GM21381 (cell line): ENCODE data around the gene TIMM23B.
"Not testable (repeated sequence)": the region's sequence is repeated elsewhere in the genome, so short reads cannot be mapped to it uniquely, and the experiment has no call there.

Experiments used
- ATAC-seq: cut with Tn5 transposase; IDR thresholded peaks from one replicate; pipeline ENCODE4 v1.9.1; 2021; ENCODE audit warnings: mild to moderate bottlenecking, moderate library complexity; ENCODE audit not compliant: unreplicated experiment

The TIMM23B gene

DNA sequence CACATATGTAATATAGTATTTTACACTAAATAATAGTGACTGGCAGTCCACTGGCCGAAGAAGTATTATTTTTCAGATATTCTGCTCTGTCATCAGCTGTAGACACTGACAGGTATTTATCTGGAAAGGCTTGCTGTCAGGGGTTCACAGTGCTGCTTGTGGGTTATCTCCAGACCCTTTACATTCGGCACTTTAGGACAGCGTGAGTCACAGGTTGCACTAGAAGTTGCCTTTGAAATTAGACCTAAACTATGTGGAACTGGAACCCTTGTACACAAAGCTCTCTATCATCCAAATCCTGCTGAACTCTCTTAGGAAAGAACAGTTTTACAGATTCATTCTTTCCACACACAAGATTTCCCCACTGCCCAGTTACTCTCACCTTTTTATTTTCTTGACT, 30.2 kb downstream of the TIMM23B start:
- ATAC-seq, result not testable (repeated sequence)

DNA sequence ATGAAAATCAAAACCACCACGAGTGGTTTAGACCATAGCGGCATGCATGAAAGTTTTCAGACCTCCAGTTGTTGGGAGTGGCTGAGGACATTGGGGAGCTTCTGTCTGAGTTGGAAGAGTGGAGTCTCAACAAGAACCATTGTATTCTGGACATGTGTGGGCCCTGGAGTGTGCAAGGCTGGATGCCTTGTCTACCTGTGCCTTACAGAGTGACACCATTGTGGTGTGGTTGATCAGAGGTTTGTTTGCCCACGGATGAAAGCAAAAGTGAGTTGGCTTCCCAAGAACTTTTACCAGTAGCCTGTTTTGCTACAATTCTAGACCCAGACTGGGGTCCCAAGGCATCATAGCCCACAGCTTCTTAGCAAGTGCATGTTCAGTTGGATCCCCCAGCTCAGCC, 35.9 kb downstream of the TIMM23B start:
- ATAC-seq, result not testable (repeated sequence)

DNA sequence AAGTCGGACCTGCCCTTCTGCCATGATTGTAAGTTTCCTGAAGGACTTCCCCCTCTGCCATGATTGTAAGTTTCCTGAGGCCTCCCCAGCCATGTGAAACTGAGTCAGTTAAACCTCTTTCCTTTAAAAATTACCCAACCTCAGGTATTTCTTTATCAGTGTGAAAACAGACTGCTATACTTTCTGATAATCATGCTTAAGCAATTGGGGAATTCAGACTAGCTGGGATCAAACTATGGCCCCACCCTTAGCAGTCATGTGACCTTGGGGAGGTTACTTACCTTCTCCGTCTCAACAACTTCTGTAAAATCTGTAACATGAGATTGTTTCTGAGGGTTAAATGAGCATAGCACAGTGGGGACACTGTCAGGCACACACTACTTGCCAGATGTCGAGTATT, 45.4 kb downstream of the TIMM23B start:
- ATAC-seq, result not testable (repeated sequence)

DNA sequence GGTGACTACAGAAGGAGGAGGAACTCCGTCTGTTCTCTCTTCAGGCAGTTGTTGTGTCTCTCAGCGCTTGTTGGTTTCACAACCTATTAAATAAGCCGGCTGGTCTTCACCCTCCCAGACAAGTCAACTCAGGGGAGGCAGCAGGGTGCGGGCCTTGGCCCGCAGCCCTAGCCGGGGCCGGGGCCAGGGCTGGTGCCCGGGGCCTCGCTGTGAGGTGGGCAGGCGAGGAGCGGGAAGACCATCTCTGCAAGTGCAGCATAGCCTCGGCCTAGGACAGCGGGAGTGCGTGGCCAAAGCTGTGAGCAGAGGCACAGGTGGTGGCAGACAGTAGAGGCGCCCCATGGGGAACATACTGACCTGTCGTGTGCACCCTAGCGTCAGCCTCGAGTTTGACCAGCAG, 46.5 kb downstream of the TIMM23B start, which contains the start of gene AGAP6:
TSS of gene AGAP6 (plus strand) at position 31 of the 400 bp plus-strand sequence. CDS start at position 341, 310 bp downstream.
- ATAC-seq, result not testable (repeated sequence)

DNA sequence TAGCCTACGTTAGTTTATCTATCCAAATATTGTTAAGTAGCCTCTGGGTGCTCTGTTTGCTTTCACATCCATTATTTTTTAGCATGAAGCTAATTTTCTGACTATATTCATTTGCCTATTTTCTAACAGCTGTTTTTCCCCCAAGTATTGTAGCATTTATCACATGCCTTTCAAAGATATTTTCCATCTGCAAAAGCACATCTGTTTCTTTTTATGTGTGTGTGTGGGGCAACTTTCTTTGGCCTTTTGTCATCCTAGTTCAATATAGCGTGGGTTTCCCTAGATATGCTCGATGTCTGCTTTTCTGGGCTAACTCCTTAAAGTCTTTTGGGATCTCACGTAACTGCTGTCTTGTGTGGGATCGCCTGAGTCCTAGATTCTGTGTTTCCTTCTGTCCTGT, 53.5 kb downstream of the TIMM23B start:
- ATAC-seq, result not testable (repeated sequence)

DNA sequence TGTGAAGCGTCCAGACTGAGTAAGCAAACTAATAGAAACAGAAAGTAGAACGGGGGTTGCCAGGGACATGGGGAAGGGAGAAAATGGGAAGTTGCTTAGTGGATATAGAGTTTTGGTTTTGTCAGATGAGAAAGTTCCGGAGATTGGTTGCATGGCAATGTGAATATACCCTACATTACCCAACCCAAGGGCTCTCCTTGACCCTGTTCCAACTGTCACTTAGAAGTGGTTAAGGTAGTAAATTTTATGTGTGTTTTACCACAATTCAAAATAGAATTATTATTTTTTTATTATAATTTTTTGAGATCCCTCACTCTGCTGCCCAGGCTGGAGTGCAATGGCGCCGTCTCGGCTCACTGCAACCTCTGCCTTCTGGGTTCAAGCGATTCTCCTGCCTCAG, 72.2 kb downstream of the TIMM23B start:
- ATAC-seq, result not testable (repeated sequence)

DNA sequence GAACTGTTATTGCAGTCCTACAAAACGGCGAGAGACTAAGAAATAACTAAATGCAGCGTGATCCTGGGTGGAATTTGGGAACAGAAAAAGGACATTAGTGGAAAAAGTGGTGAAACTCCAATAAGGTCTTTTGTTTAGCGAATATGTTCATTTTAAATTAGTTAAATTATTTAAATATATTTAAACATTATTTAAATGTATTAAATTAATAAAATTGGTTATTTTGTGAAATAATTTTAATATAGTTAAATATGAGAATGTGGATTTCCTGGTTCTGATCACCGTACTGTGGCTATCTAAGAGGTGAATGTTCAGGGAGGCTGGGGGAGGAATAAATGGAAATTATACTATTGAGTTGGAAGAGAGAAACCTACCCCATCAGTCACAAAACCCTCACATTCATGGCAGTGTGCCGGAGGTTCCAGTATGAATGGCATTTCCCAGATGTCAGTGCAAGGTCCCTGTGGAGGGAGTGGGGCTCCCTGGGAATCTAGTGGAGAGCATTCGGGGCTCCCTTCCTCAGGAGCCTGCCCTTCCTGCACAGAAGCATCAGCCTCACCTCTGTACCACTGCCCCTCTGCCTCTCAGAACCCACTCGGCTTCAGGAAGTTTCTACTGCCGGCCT, 73.9 kb downstream of the TIMM23B start:
- ATAC-seq, result not testable (repeated sequence)

DNA sequence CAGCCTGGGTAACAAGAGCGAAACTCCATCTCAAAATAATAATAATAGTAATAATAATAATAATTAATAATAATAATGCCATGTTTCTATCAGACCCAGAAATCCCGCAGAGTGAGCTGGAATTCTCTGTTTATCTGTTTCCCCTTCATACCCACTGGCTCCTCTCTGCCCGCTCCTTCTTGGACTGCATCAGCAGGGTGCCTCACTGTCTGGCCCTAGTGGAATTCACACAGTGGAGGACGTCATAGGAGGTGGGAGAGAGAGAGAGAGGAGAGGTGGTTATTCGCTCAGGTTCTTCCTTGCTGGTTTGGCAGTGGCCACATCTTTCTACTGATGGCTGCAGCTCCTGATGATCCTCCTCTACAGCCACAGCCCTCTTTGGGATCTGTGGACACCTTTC, 75.1 kb downstream of the TIMM23B start:
- ATAC-seq, result not testable (repeated sequence)

DNA sequence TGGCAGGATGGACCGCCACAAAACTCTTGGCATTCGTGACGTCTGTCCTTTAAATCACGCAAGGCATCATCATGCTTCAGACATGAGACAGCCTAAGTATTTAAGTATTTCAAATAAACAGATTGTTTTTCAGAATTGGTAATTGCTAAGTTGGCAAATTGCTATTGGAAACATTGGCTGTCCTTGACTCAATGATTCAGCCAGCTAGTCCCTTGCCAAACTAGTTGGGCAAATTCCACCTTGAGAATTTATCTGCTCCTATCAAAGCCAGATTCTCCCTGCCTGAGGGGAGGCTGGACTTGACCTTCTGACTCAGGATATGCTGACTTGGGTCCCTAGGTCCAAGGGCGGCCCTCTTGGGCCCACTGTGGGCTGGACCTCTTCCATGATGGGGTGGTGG, 75.8 kb downstream of the TIMM23B start:
- ATAC-seq, result not testable (repeated sequence)

DNA sequence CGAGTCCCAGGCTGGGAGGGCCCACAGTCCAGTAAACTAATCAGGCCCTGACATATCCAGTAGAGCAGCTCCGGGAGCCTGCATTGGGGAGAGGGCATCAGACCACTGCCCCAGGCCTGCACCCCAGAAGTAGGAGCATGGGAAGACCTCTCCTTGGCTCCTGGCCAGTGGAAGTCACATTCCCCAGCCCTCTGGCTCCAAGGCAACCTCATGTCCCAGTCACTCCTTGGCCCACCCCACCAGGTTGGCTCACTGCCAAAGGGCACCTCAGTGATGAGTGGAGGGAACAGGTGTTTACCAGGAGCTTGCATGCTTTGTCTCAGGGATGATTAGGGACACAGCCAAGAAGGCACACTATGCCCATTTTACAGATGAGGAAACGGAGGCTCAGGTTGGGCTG, 77.4 kb downstream of the TIMM23B start:
- ATAC-seq, result not testable (repeated sequence)

DNA sequence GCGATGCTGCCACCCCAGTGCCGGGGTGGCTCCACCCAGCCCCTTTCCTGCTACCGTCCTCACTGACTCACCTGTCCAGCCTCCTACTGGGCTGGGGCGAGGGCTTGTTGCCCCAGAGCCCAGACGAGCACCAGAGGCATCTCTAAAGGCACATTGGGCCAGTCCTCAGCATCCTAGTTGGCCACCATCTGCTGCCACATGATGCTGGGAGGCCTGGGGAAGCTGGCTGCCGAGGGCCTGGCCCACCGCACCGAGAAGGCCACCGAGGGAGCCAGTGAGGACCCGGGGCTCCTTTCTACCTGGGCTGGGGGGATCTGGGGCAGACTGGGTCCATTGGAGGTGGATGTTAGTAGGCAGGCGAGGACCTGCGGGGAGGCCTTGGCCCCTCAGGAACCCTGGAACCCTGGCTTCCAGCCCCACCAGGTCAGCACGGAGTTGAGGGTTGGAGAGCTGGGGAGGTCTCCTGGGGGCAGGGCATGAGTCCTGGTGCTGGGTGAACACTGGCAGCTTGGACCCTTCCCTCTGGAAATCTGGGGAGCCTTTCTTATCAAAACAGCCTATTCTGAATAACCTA, 78.7 kb downstream of the TIMM23B start:
- not testable (repeated sequence) for ATAC-seq

DNA sequence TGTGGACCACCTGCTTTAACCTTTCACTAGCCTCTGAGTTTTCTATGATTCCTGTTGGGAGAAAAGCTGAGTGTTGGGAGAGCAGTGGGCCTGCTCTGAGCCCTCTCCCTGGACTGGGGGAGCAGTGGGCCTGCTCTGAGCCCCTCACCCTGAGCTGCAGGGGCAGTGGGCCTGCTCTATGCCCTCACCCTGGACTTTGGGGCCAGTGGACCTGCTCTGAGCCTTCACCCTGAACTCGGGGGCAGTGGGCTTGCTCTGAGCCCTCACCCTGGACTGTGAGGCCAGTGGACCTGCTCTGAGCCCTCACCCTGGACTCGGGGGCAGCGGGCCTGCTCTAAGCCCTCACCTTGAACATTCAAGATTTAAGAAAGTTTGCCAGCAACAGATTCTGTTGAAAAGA, 79.8 kb downstream of the TIMM23B start:
- no peak for ATAC-seq
